Neural cell (in vitro differentiated cells): ENCODE measurements around the gene PHLDB1. TPM values are rescaled to one million over a fixed set of nuclear protein-coding genes. Genes with fewer than 3 reads are reported as not detected.

Experiments used
- H2AFZ ChIP-seq: fragments of 200-600, 300-800 bp; sonication (generic), shearing (Covaris generic); 2 replicates; pipeline ENCODE4 v1.6.0; 2014; ENCODE audit warnings: low read depth, mild to moderate bottlenecking, antibody characterized with exemption, low read length, moderate library complexity
- H3F3A ChIP-seq: fragments of 200-600 bp; shearing (Covaris generic); 2 replicates; pipeline ENCODE4 v1.6.1; 2016; ENCODE audit warnings: mild to moderate bottlenecking, moderate library complexity, mixed read lengths, antibody characterized with exemption, low read length; ENCODE audit not compliant: insufficient read depth, poor library complexity, severe bottlenecking
- H3K27ac ChIP-seq: fragments of 200-600, 300-800 bp; sonication (generic), shearing (Covaris generic); 2 replicates; pipeline ENCODE4 v1.5.1; 2014; ENCODE audit warnings: mild to moderate bottlenecking, low read length, moderate library complexity
- H3K27me3 ChIP-seq: fragments of 300-800, 200-600 bp; sonication (generic), shearing (Covaris generic); 2 replicates; pipeline ENCODE4 v1.6.0; 2014; ENCODE audit warnings: mild to moderate bottlenecking, low read depth, low read length, moderate library complexity; ENCODE audit not compliant: insufficient read depth
- H3K36me3 ChIP-seq: fragments of 300-800, 200-600 bp; sonication (generic), shearing (Covaris generic); 2 replicates; pipeline ENCODE4 v1.5.1; 2014; ENCODE audit warnings: mild to moderate bottlenecking, antibody characterized with exemption, low read length, moderate library complexity; ENCODE audit not compliant: insufficient read depth
- H3K4me2 ChIP-seq: fragments of 300-800, 200-600 bp; sonication (generic), shearing (Covaris generic); 2 replicates; pipeline ENCODE4 v1.6.0; 2014; ENCODE audit warnings: mild to moderate bottlenecking, low read length
- H3K4me3 ChIP-seq: fragments of 300-800, 200-600 bp; sonication (generic), shearing (Covaris generic); 2 replicates; pipeline ENCODE4 v1.5.1; 2014; ENCODE audit warnings: mild to moderate bottlenecking, low read length, moderate library complexity
- H3K79me2 ChIP-seq: fragments of 200-600 bp; shearing (Covaris generic); replicated peaks from 2 replicates; pipeline ENCODE4 v1.6.0; 2014; ENCODE audit warnings: mild to moderate bottlenecking, low read length, moderate library complexity; ENCODE audit not compliant: insufficient read depth
- H3K9ac ChIP-seq: fragments of 300-800, 200-600 bp; sonication (generic), shearing (Covaris generic); 2 replicates; pipeline ENCODE4 v1.6.1; 2016; ENCODE audit warnings: mild to moderate bottlenecking, low read length, mixed read lengths
- H3K9me2 ChIP-seq: fragments of 200-600 bp; shearing (Covaris generic); 2 replicates; pipeline ENCODE4 v1.6.1; 2016; ENCODE audit warnings: mild to moderate bottlenecking, low read length, mixed read lengths; ENCODE audit not compliant: insufficient read depth
- H3K9me3 ChIP-seq: fragments of 200-600, 300-800 bp; sonication (generic), shearing (Covaris generic); 2 replicates; pipeline ENCODE4 v1.6.1; 2016; ENCODE audit warnings: mild to moderate bottlenecking, mixed run types, low read length, moderate library complexity, mixed read lengths
- H4K20me1 ChIP-seq: fragments of 200-600 bp; shearing (Covaris generic); 2 replicates; pipeline ENCODE4 v1.6.1; 2016; ENCODE audit warnings: mild to moderate bottlenecking, mixed run types; ENCODE audit not compliant: insufficient read depth
- EP300 ChIP-seq: fragments of 450-650 bp; conservative IDR thresholded peaks from 2 replicates; pipeline ENCODE4 v1.6.1; 2014; ENCODE audit warnings: antibody characterized with exemption, mild to moderate bottlenecking, moderate library complexity; ENCODE audit not compliant: poor library complexity, severe bottlenecking
- EZH2 ChIP-seq: fragments of 200-600, 300-800 bp; shearing (Covaris generic), sonication (generic); IDR thresholded peaks from 2 replicates; pipeline ENCODE4 v1.6.1; 2014; ENCODE audit warnings: antibody characterized with exemption, low read length, borderline replicate concordance, mild to moderate bottlenecking; ENCODE audit not compliant: insufficient read depth, poor library complexity, severe bottlenecking
- MXI1 ChIP-seq: fragments of 450-650 bp; conservative IDR thresholded peaks from 2 replicates; pipeline ENCODE4 v1.6.1; 2014; ENCODE audit warnings: antibody characterized with exemption, mild to moderate bottlenecking; ENCODE audit not compliant: poor library complexity, severe bottlenecking
- POLR2AphosphoS5 ChIP-seq: IDR thresholded peaks from 2 replicates; pipeline ENCODE4 v1.6.1; 2012
- RAD21 ChIP-seq: fragments of 450-650 bp; conservative IDR thresholded peaks from 2 replicates; pipeline ENCODE4 v1.6.1; 2014; ENCODE audit warnings: antibody characterized with exemption, mild to moderate bottlenecking, moderate library complexity
- SMC3 ChIP-seq: fragments of 450-650 bp; conservative IDR thresholded peaks from 2 replicates; pipeline ENCODE4 v1.6.1; 2014; ENCODE audit warnings: antibody characterized with exemption, mild to moderate bottlenecking, moderate library complexity; ENCODE audit not compliant: poor library complexity
- TAF1 ChIP-seq: IDR thresholded peaks from 2 replicates; pipeline ENCODE4 v1.6.1; 2012; ENCODE audit warnings: low read depth
- polyA plus RNA-seq: library from polyadenylated mRNA; depleted of rRNA; stranded (reverse); fragments of >200 nt; gene quantifications from 2 replicates; pipeline ENCODE4 v1.2.3, GENCODE V29; 2014
- TF ChIP-seq, protein P1 (sequence below): IDR thresholded peaks from 2 replicates; pipeline ENCODE4 v1.6.1; 2012; ENCODE audit warnings: borderline replicate concordance
- TF ChIP-seq, protein P2 (sequence below): fragments of 450-650 bp; IDR thresholded peaks from 2 replicates; pipeline ENCODE4 v1.5.1; 2014; ENCODE audit warnings: antibody characterized with exemption, mild to moderate bottlenecking, moderate library complexity; ENCODE audit not compliant: poor library complexity, severe bottlenecking

Gene PHLDB1
- polyA plus RNA-seq, 1 donor from 2014 or later = 114 TPM

DNA sequence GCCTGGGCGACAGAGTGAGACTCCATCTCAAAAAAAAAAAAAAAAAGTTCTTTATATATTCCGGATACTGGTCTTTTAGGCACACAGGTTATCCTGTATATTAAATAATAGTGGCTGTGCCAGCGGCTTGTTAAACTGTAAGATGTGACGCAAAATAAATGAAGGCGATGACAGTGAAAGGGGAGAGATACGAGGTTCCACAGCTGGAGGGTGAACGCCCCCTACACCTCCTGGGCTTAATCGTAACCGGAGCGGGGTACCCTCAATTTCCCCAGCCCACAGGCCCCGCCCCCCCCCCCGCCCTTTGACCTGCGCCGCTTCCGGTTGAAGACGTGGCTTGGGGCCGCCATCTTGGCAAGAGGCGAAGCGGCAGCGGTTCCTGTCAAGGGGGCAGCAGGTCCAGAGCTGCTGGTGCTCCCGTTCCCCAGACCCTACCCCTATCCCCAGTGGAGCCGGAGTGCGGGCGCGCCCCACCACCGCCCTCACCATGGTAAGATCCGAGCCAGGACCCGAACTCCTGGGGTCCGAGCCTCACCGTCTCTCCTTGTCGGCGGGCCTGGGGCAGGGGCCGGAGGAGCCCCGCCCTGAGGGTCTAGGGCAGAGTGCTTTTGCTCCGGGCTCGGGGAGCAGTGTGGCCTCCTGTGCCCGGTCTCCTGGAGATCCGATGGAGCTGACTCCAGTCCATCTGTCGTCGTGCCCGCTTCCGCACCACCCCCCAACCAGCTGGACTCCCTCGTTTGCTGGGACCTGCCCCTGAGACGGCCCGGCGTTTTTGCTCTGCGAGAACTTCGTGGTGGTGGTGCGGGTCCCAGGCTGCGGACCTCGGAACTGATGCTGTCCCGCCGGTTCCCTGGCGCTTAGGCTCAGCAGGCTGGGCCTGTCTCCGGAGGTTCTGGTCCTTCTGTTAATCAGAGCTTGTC, 35.1 kb upstream of the PHLDB1 start, which contains the start of gene ARCN1:
TSS of gene ARCN1 (plus strand) at position 349 of the 920 bp plus-strand sequence. CDS start at position 488, 139 bp downstream.
- Histone ChIP-seq H3K9ac (peak within 1 kb of the TSS; percentile 97), H3F3A (peaks cover 3% of the 10 kb centered on the region), H3K36me3 (no peaks in the 10 kb centered on the region), H3K4me3 (peak within 1 kb of the TSS; percentile 89), H3K79me2 (peaks cover 49% of the 10 kb centered on the region), H3K4me2 (peak within 1 kb of the TSS; percentile 74), H3K27ac (peak within 1 kb of the TSS; percentile 93), H3K27me3 (no peaks in the 10 kb centered on the region), H3K9me3 (no peaks in the 10 kb centered on the region), H3K9me2 (no peaks in the 10 kb centered on the region), H2AFZ (peak within 1 kb of the TSS; percentile 96), H4K20me1 (no peaks in the 10 kb centered on the region)
- TF ChIP-seq, protein P1, sequence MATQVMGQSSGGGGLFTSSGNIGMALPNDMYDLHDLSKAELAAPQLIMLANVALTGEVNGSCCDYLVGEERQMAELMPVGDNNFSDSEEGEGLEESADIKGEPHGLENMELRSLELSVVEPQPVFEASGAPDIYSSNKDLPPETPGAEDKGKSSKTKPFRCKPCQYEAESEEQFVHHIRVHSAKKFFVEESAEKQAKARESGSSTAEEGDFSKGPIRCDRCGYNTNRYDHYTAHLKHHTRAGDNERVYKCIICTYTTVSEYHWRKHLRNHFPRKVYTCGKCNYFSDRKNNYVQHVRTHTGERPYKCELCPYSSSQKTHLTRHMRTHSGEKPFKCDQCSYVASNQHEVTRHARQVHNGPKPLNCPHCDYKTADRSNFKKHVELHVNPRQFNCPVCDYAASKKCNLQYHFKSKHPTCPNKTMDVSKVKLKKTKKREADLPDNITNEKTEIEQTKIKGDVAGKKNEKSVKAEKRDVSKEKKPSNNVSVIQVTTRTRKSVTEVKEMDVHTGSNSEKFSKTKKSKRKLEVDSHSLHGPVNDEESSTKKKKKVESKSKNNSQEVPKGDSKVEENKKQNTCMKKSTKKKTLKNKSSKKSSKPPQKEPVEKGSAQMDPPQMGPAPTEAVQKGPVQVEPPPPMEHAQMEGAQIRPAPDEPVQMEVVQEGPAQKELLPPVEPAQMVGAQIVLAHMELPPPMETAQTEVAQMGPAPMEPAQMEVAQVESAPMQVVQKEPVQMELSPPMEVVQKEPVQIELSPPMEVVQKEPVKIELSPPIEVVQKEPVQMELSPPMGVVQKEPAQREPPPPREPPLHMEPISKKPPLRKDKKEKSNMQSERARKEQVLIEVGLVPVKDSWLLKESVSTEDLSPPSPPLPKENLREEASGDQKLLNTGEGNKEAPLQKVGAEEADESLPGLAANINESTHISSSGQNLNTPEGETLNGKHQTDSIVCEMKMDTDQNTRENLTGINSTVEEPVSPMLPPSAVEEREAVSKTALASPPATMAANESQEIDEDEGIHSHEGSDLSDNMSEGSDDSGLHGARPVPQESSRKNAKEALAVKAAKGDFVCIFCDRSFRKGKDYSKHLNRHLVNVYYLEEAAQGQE = no peak
- TF ChIP-seq SMC3 (no peak), TAF1 (peak; percentile 48), EZH2 (no peak), POLR2AphosphoS5 (peak; percentile 94), EP300 (no peak), MXI1 (no peak), RAD21 (no peak)
- TF ChIP-seq, protein P2, sequence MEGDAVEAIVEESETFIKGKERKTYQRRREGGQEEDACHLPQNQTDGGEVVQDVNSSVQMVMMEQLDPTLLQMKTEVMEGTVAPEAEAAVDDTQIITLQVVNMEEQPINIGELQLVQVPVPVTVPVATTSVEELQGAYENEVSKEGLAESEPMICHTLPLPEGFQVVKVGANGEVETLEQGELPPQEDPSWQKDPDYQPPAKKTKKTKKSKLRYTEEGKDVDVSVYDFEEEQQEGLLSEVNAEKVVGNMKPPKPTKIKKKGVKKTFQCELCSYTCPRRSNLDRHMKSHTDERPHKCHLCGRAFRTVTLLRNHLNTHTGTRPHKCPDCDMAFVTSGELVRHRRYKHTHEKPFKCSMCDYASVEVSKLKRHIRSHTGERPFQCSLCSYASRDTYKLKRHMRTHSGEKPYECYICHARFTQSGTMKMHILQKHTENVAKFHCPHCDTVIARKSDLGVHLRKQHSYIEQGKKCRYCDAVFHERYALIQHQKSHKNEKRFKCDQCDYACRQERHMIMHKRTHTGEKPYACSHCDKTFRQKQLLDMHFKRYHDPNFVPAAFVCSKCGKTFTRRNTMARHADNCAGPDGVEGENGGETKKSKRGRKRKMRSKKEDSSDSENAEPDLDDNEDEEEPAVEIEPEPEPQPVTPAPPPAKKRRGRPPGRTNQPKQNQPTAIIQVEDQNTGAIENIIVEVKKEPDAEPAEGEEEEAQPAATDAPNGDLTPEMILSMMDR = peak; percentile 21

DNA sequence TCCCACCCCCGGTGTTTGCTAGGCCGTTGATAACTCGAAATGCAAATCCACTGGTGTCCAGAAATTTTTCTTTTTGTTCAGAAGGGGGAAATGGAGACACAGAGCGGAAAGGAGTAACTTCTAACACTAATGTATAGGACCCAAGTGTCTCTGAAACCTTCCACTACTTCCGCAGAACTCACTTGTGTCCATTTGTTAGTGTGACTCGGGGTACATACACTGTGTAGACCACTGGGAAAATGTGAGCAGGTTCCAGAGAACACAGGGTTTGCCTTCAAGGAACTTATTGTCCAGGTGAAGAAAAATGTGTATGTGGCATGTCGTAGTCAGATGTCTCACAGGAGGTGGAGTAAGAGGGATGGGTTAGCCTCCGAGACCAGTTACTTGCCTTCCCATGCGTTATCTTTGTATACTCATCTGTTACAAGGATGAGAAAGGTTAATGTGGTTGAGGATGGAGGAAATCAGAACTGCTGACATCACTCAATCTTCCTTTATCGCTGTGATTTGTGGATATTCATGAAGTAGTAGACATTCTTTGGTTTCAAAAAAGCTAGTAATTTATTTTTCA, 34.3 kb upstream of the PHLDB1 start:
- Histone ChIP-seq H3K36me3 (no peaks in the 10 kb centered on the region), H3K4me3 (peak overlapping the region; percentile 89), H4K20me1 (no peaks in the 10 kb centered on the region), H3K9me3 (no peaks in the 10 kb centered on the region), H3K9me2 (no peaks in the 10 kb centered on the region), H3K27ac (peak overlapping the region; percentile 93), H2AFZ (no peak overlapping the region), H3K9ac (peak overlapping the region; percentile 97), H3K4me2 (peak overlapping the region; percentile 74), H3F3A (peaks cover 3% of the 10 kb centered on the region), H3K27me3 (no peaks in the 10 kb centered on the region), H3K79me2 (peaks cover 55% of the 10 kb centered on the region)
- TF ChIP-seq, protein P2 = no peak
- peak; percentile 29 for TF ChIP-seq MXI1
- peak; percentile 10 for TF ChIP-seq POLR2AphosphoS5
- no peak for TF ChIP-seq RAD21
- TF ChIP-seq, protein P1 = no peak
